Measurements from ENCODE around the gene RAD9B. TPM values are rescaled to one million over a fixed set of nuclear protein-coding genes. Genes with fewer than 3 reads are reported as not detected.

The RAD9B gene
- total and polyA plus RNA-seq, 2 of the 13 experiments (the other 11 are each of a cell fraction or from before 2014, with no cell fraction given), result 0.05 to 0.38 TPM

GRCh38 chr12:110501752-110502738 is at the start of gene RAD9B, which contains the start of gene VPS29 (continued):
- TF ChIP-seq ZBTB40 (IDR thresholded peaks at IDR 0.05), result no peak
- peak; percentile 73 for TF ChIP-seq ZBTB40 (CRISPR knock-in tag; IDR thresholded peaks at IDR 0.05)
- peak; percentile 66 for TF ChIP-seq HOXD1 (CRISPR knock-in tag; IDR thresholded peaks at IDR 0.05)
- TF ChIP-seq RXRB (CRISPR knock-in tag; IDR thresholded peaks at IDR 0.05; ENCODE audit: borderline replicate concordance), result peak; percentile 81
- TF ChIP-seq ZNF335 (CRISPR knock-in tag; IDR thresholded peaks at IDR 0.05), result peak; percentile 85
- TF ChIP-seq TFDP2 (CRISPR knock-in tag; IDR thresholded peaks at IDR 0.05), result peak; percentile 100
- peak; percentile 91 for TF ChIP-seq MYPOP (CRISPR knock-in tag; IDR thresholded peaks at IDR 0.05)
- peak; percentile 90 for TF ChIP-seq ZMAT3 (CRISPR knock-in tag; conservative IDR thresholded peaks at IDR 0.05)
- peak; percentile 72; the same call in 1 of the 2 replicates for TF ChIP-seq ZBTB25 (CRISPR knock-in tag; IDR thresholded peaks at IDR 0.05)
- peak; percentile 100 for TF ChIP-seq ZNF687 (CRISPR knock-in tag; IDR thresholded peaks at IDR 0.05)

Measured in HepG2 (cell line).